Peyer's patch (tissue), 4 donors: Measurements from ENCODE around the gene AKR1C2.

Source experiments
- POLR2A ChIP-seq, 2 donors: fragments of 450-650 bp; IDR thresholded peaks; one replicate each; pipeline ENCODE4 v1.5.1; 2017; ENCODE audit warnings: antibody characterized with exemption in 2 of 2, mild to moderate bottlenecking in 2 of 2, moderate library complexity in 2 of 2
- TF ChIP-seq, protein P1 (sequence below), 6 experiments: fragments of 450-650 bp in 4 of 6; fragments of 200-600 bp in 2 of 6; sonication (generic) in 1 of 6; IDR thresholded peaks; one replicate each; pipeline ENCODE4 v1.5.1; 2017 to 2019; ENCODE audit warnings: antibody characterized with exemption in 6 of 6, mild to moderate bottlenecking in 3 of 6, moderate library complexity in 1 of 6

- TF ChIP-seq, protein P1, sequence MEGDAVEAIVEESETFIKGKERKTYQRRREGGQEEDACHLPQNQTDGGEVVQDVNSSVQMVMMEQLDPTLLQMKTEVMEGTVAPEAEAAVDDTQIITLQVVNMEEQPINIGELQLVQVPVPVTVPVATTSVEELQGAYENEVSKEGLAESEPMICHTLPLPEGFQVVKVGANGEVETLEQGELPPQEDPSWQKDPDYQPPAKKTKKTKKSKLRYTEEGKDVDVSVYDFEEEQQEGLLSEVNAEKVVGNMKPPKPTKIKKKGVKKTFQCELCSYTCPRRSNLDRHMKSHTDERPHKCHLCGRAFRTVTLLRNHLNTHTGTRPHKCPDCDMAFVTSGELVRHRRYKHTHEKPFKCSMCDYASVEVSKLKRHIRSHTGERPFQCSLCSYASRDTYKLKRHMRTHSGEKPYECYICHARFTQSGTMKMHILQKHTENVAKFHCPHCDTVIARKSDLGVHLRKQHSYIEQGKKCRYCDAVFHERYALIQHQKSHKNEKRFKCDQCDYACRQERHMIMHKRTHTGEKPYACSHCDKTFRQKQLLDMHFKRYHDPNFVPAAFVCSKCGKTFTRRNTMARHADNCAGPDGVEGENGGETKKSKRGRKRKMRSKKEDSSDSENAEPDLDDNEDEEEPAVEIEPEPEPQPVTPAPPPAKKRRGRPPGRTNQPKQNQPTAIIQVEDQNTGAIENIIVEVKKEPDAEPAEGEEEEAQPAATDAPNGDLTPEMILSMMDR (IDR thresholded peaks at IDR 0.05): no peak
- no peak for TF ChIP-seq POLR2A (IDR thresholded peaks at IDR 0.05)
These were observed 32.9 kb upstream of the AKR1C2 start for GRCh38 chr10:5036511-5036910.
